HepG2 (cell line): ENCODE data around the gene PHKB. TPM values are rescaled to one million over a fixed set of nuclear protein-coding genes. Genes with fewer than 3 reads are reported as not detected.

Experiments
- ATF1 ChIP-seq: IDR thresholded peaks from 2 replicates; pipeline ENCODE4 v1.6.1; 2016; ENCODE audit warnings: mild to moderate bottlenecking, control low read depth
- ATF7-NPFF ChIP-seq: sonication (generic); formaldehyde crosslinking; IDR thresholded peaks from 2 replicates; pipeline ENCODE4 v1.8.1; 2023; ENCODE audit warnings: mild to moderate bottlenecking, low read depth, missing genetic modification reagents, moderate library complexity
- EEA1 ChIP-seq: sonication (generic); formaldehyde crosslinking; IDR thresholded peaks from 2 replicates; pipeline ENCODE4 v1.5.1; 2020; ENCODE audit warnings: mild to moderate bottlenecking, missing genetic modification reagents, borderline replicate concordance
- EP300 ChIP-seq, 3 experiments: sonication (generic) in 1 of 3; formaldehyde crosslinking in 1 of 3; IDR thresholded peaks; 2 replicates each; pipeline versions ENCODE4 v1.5.1 to v1.6.1; 2011 to 2020; ENCODE audit warnings: low read depth in 2 of 3, low read length in 2 of 3, borderline replicate concordance in 1 of 3, improper control_type of control experiment in 1 of 3, mild to moderate bottlenecking in 1 of 3, missing genetic modification reagents in 1 of 3, moderate library complexity in 1 of 3
- GATAD2A ChIP-seq: IDR thresholded peaks from 2 replicates; pipeline ENCODE4 v1.6.1; 2016
- GFI1 ChIP-seq: sonication (generic); formaldehyde crosslinking; IDR thresholded peaks from 2 replicates; pipeline ENCODE4 v1.5.0; 2020; ENCODE audit warnings: missing genetic modification reagents, mild to moderate bottlenecking, borderline replicate concordance
- GZF1 ChIP-seq: sonication (generic); formaldehyde crosslinking; IDR thresholded peaks from 2 replicates; pipeline ENCODE4 v1.5.1; 2020; ENCODE audit warnings: mild to moderate bottlenecking, missing genetic modification reagents
- HMG20B ChIP-seq: conservative IDR thresholded peaks from 2 replicates; pipeline ENCODE4 v1.6.1; 2016; ENCODE audit warnings: missing genetic modification reagents, missing compliant biosample characterization
- HMGA1 ChIP-seq: sonication (generic); formaldehyde crosslinking; conservative IDR thresholded peaks from 2 replicates; pipeline ENCODE4 v1.4.0; 2020; ENCODE audit warnings: missing genetic modification reagents
- IKZF4 ChIP-seq: sonication (generic); formaldehyde crosslinking; IDR thresholded peaks from 2 replicates; pipeline ENCODE4 v1.5.1; 2020; ENCODE audit warnings: borderline replicate concordance, mild to moderate bottlenecking, low read depth, missing genetic modification reagents; ENCODE audit errors: not compliant biosample characterization
- KLF11 ChIP-seq: IDR thresholded peaks from 2 replicates; pipeline ENCODE4 v1.6.1; 2016; ENCODE audit warnings: missing compliant biosample characterization
- MTF2 ChIP-seq: sonication (generic); formaldehyde crosslinking; IDR thresholded peaks from 2 replicates; pipeline ENCODE4 v1.5.0; 2020; ENCODE audit warnings: missing genetic modification reagents, borderline replicate concordance
- NFYC ChIP-seq: IDR thresholded peaks from 2 replicates; pipeline ENCODE4 v1.6.1; 2016; ENCODE audit warnings: missing genetic modification reagents, missing compliant biosample characterization
- NR3C1 ChIP-seq: sonication (generic); formaldehyde crosslinking; IDR thresholded peaks from 2 replicates; pipeline ENCODE4 v1.4.0; 2020; ENCODE audit warnings: missing genetic modification reagents
- NRL ChIP-seq: sonication (generic); formaldehyde crosslinking; IDR thresholded peaks from 2 replicates; pipeline ENCODE4 v1.5.0; 2020; ENCODE audit warnings: missing genetic modification reagents, mild to moderate bottlenecking, moderate library complexity, borderline replicate concordance
- PRDM4 ChIP-seq: sonication (generic); formaldehyde crosslinking; IDR thresholded peaks from 2 replicates; pipeline ENCODE4 v1.9.0; 2021; ENCODE audit warnings: missing genetic modification reagents, borderline replicate concordance
- RFX5 ChIP-seq: IDR thresholded peaks from 2 replicates; pipeline ENCODE4 v1.6.1; 2011; ENCODE audit warnings: low read depth, low read length, improper control_type of control experiment
- SIX4 ChIP-seq: sonication (generic); formaldehyde crosslinking; IDR thresholded peaks from 2 replicates; pipeline ENCODE4 v1.4.0; 2020; ENCODE audit warnings: missing genetic modification reagents
- SP4 ChIP-seq: sonication (generic); formaldehyde crosslinking; IDR thresholded peaks from 2 replicates; pipeline ENCODE4 v1.8.1; 2023; ENCODE audit warnings: mild to moderate bottlenecking, missing genetic modification reagents
- THRA ChIP-seq: sonication (generic); formaldehyde crosslinking; IDR thresholded peaks from 2 replicates; pipeline ENCODE4 v1.4.0; 2020; ENCODE audit warnings: missing genetic modification reagents, borderline replicate concordance
- TP53 ChIP-seq: sonication (generic); formaldehyde crosslinking; conservative IDR thresholded peaks from 2 replicates; pipeline ENCODE4 v1.4.0; 2020; ENCODE audit warnings: missing genetic modification reagents
- ZNF350 ChIP-seq: sonication (generic); formaldehyde crosslinking; IDR thresholded peaks from 2 replicates; pipeline ENCODE4 v1.4.0; 2020; ENCODE audit warnings: mild to moderate bottlenecking, low read depth, missing genetic modification reagents, borderline replicate concordance
- ZNF441 ChIP-seq: sonication (generic); formaldehyde crosslinking; IDR thresholded peaks from 2 replicates; pipeline ENCODE4 v1.7.0; 2021; ENCODE audit warnings: missing genetic modification reagents, borderline replicate concordance
- ZNF672 ChIP-seq: sonication (generic); formaldehyde crosslinking; IDR thresholded peaks from 2 replicates; pipeline ENCODE4 v1.8.1; 2022; ENCODE audit warnings: missing genetic modification reagents
- polyA plus RNA-seq, 8 experiments: library from polyadenylated mRNA; depleted of rRNA in 3 of 8; stranded (reverse) in 7 of 8; unstranded in 1 of 8; fragments of >200 nt; fragmentation: Illumina TruSeq in 4 of 8; extraction: Trizol in 4 of 8; gene quantifications; 2 replicates each; pipeline versions ENCODE4 v1.2.1 to v1.2.3, GENCODE V29; 2011 to 2016; ENCODE audit warnings: low read depth in 4 of 8, missing spikeins in 1 of 8, mixed read lengths in 1 of 8; ENCODE audit not compliant: insufficient read depth in 1 of 8
- total RNA-seq, 5 experiments: library from RNA; depleted of rRNA; stranded (reverse); fragments of >200 nt; fragmentation: Illumina TruSeq; extraction: Trizol; gene quantifications; 2 replicates each; pipeline ENCODE4 v1.2.3, GENCODE V29; 2016; ENCODE audit warnings: low read depth in 1 of 5
- TF ChIP-seq, protein P1 (sequence below): sonication (generic); formaldehyde crosslinking; IDR thresholded peaks from 2 replicates; pipeline ENCODE4 v1.4.0; 2020; ENCODE audit warnings: mild to moderate bottlenecking, missing genetic modification reagents
- TF ChIP-seq, protein P2 (sequence below): sonication (generic); formaldehyde crosslinking; conservative IDR thresholded peaks from 2 replicates; pipeline ENCODE4 v1.8.0; 2022; ENCODE audit warnings: missing genetic modification reagents

The PHKB gene
- total and polyA plus RNA-seq, 2 of the 13 experiments (the other 11 are each of a cell fraction or from before 2014, with no cell fraction given): 66.0 to 80.8 TPM

DNA sequence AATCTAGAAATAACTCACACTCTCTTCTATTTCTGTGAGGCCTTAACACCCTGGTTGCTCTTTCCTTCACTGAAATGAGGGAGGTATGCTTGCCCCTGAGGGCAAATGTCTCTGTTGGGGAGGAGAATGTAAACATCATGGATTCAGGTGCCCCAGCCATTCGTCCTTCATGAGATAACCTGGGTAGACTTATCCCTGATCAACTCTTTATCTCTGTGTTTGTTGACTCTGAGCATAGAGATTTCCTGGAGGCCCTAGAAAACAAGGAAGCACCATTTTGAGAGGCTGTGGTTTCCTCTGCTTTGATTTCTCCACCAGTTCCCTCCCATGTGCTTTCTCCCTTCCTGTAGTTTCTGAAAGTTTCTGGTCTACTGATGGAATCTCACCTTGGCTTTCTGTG, 77.3 kb downstream of the PHKB start (continued):
- TF ChIP-seq IKZF4: no peak
- no peak for TF ChIP-seq PRDM4 (CRISPR knock-in tag)
- no peak for TF ChIP-seq ZNF672 (CRISPR knock-in tag)
- TF ChIP-seq GFI1 (CRISPR knock-in tag): peak; percentile 100
- TF ChIP-seq NFYC: peak; percentile 38; the same call in 1 of the 2 replicates
- no peak for TF ChIP-seq NRL (CRISPR knock-in tag)
- TF ChIP-seq THRA (CRISPR knock-in tag): peak; percentile 84; the same call in 1 of the 2 replicates
- no peak for TF ChIP-seq EEA1
- peak; percentile 77; the same call in 1 of the 2 replicates for TF ChIP-seq KLF11
- TF ChIP-seq HMGA1 (CRISPR knock-in tag): no peak
- TF ChIP-seq SIX4 (CRISPR knock-in tag): peak; percentile 72
- peak in 1 of 2 experiments; percentile 95; a peak in 2 of 4 replicates for TF ChIP-seq EP300 (IDR thresholded peaks at IDR 0.05; ENCODE audit: low read depth in 2 of 2, low read length in 2 of 2)
- TF ChIP-seq EP300 (CRISPR knock-in tag; IDR thresholded peaks at IDR 0.05; ENCODE audit: borderline replicate concordance): peak; percentile 85; the same call in 1 of the 2 replicates
- TF ChIP-seq SP4 (CRISPR knock-in tag): no peak
- TF ChIP-seq RFX5: no peak
- peak; percentile 99 for TF ChIP-seq HMG20B (CRISPR knock-in tag)
- TF ChIP-seq, protein P1, sequence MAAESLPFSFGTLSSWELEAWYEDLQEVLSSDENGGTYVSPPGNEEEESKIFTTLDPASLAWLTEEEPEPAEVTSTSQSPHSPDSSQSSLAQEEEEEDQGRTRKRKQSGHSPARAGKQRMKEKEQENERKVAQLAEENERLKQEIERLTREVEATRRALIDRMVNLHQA: no peak
- TF ChIP-seq, protein P2, sequence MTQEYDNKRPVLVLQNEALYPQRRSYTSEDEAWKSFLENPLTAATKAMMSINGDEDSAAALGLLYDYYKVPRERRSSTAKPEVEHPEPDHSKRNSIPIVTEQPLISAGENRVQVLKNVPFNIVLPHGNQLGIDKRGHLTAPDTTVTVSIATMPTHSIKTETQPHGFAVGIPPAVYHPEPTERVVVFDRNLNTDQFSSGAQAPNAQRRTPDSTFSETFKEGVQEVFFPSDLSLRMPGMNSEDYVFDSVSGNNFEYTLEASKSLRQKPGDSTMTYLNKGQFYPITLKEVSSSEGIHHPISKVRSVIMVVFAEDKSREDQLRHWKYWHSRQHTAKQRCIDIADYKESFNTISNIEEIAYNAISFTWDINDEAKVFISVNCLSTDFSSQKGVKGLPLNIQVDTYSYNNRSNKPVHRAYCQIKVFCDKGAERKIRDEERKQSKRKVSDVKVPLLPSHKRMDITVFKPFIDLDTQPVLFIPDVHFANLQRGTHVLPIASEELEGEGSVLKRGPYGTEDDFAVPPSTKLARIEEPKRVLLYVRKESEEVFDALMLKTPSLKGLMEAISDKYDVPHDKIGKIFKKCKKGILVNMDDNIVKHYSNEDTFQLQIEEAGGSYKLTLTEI: no peak
- no peak for TF ChIP-seq TP53 (CRISPR knock-in tag)
- TF ChIP-seq ATF7-NPFF (CRISPR knock-in tag): peak; percentile 80
- no peak for TF ChIP-seq NR3C1 (CRISPR knock-in tag)
- no peak for TF ChIP-seq GZF1
- no peak for TF ChIP-seq ZNF350 (CRISPR knock-in tag)
- TF ChIP-seq MTF2 (CRISPR knock-in tag): no peak
- TF ChIP-seq GATAD2A (CRISPR knock-in tag): peak; percentile 96
- 0 out of 2 replicates have a peak, but pooled peaks have one; percentile 57 for TF ChIP-seq ATF1 (CRISPR knock-in tag)
- peak; percentile 87; the same call in 1 of the 2 replicates for TF ChIP-seq ZNF441 (CRISPR knock-in tag)
